Measurements from ENCODE around the gene SETX. TPM values are rescaled to one million over a fixed set of nuclear protein-coding genes. Genes with fewer than 3 reads are reported as not detected.
A peak's percentile ranks its signal among the peaks of the same experiment; 100 is the strongest.

Gene SETX
- total RNA-seq, 1 experiment from 2014 or later: 8.5 TPM

- DNase-seq (ENCODE audit: low read depth): peak; percentile 60
- in situ Hi-C loops (cut with HindIII; ENCODE audit: low pct_unique_long_range_greater_than_20kb, low sequenced_read_pairs): no loop called here
Measured at GRCh38 chr9:132244582-132245455, 110.0 kb downstream of the SETX start.

GRCh38 chr9:132243156-132244074 lies 111.4 kb downstream of the SETX start:
- in situ Hi-C loops (cut with HindIII; ENCODE audit: low pct_unique_long_range_greater_than_20kb, low sequenced_read_pairs): no loop called here
- no peak for DNase-seq (ENCODE audit: low read depth)

- in situ Hi-C loops (cut with HindIII; ENCODE audit: low pct_unique_long_range_greater_than_20kb, low sequenced_read_pairs): no loop called here
- no peak for DNase-seq (ENCODE audit: low read depth)
Measured at GRCh38 chr9:132242621-132243155, 112.1 kb downstream of the SETX start.

DNA sequence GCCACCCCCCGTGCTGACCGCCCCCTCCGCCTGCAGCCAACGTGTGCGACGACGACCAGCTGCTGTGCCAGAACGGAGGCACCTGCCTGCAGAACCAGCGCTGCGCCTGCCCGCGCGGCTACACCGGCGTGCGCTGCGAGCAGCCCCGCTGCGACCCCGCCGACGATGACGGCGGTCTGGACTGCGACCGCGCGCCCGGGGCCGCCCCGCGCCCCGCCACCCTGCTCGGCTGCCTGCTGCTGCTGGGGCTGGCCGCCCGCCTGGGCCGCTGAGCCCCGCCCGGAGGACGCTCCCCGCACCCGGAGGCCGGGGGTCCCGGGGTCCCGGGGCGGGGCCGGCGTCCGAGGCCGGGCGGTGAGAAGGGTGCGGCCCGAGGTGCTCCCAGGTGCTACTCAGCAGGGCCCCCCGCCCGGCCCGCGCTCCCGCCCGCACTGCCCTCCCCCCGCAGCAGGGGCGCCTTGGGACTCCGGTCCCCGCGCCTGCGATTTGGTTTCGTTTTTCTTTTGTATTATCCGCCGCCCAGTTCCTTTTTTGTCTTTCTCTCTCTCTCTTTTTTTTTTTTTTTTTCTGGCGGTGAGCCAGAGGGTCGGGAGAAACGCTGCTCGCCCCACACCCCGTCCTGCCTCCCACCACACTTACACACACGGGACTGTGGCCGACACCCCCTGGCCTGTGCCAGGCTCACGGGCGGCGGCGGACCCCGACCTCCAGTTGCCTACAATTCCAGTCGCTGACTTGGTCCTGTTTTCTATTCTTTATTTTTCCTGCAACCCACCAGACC lies 112.8 kb downstream of the SETX start:
- in situ Hi-C loops (cut with HindIII; ENCODE audit: low pct_unique_long_range_greater_than_20kb, low sequenced_read_pairs): no loop called here

GRCh38 chr9:132241483-132241839 lies 113.3 kb downstream of the SETX start:
- no peak for DNase-seq (ENCODE audit: low read depth)
- in situ Hi-C loops (cut with HindIII; ENCODE audit: low pct_unique_long_range_greater_than_20kb, low sequenced_read_pairs): no loop called here

More for the DNA sequence above, 112.8 kb downstream of the SETX start:
- DNase-seq (ENCODE audit: low read depth): no peak

DNA sequence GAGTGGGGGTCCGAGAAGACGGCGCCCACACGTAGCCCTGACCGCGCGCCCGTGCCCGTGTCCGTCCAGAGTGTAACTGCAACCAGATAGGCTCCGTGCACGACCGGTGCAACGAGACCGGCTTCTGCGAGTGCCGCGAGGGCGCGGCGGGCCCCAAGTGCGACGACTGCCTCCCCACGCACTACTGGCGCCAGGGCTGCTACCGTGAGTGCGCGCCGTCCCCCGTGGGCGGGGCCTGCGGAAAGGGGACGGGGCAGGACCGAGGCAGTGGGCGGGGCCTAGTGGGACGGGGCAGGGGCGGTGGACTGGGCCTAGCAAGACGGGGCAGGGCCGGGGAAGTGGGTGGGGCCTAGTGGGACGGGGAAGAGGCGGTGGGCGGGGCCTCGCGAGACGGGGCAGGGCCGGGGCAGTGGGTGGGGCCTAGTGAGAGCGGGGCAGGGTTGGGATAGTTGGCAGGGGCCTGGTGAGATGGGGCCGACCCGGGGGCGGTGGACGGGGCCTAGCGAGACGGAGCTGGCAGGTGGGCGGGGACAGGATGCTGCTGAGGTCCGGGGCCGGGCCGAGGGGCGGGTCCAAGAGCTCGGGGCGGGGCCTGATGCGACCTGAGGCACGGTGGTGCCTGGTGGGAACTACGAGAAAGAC lies 113.8 kb downstream of the SETX start:
- DNase-seq (ENCODE audit: low read depth): peak; percentile 87

DNA sequence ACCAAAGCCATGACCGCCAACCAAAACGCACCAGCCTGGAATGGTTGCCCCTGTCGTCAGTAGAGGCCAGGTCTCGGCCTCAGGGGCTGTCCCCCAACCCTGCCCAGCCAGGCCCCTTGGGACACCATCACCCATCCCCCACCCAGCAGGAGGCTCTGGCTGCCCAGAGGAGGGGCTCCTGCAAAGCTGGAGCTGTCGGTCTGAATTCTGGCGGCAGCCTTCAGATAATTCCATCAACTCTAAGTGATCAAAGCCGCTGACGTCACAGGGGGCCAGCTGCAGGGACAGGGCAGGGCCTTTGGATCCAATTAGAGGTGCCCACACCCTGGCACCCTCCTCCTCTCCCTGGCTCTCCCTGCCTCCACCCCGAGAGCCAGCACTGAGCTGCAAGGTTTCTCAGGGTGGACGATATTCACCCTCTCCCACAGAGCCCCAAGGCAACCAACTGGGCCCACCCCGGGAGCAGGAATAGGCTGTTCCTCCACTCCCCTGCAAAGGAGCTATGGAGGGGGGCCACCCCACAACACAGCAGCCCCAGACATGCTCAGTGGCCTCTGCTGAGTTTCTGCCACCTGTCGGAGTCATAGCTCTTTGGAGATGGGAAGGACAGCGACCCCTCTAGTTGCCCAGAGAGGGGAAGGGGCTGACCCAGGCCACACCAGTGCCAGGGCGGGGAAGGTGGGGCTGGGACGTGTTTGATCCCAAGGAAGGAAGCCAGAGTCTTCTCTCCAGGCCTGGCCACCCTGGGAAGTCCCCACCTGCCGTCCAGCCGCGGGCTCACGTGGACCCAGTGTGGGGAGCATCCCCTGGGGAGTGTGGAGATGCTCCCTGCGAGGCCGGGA lies 114.6 kb downstream of the SETX start:
- in situ Hi-C loops (cut with HindIII; ENCODE audit: low pct_unique_long_range_greater_than_20kb, low sequenced_read_pairs): no loop called here

More for the DNA sequence above, 113.8 kb downstream of the SETX start:
- in situ Hi-C loops (cut with HindIII; ENCODE audit: low pct_unique_long_range_greater_than_20kb, low sequenced_read_pairs): no loop called here

GRCh38 chr9:132239518-132239917 lies 115.3 kb downstream of the SETX start:
- in situ Hi-C loops (cut with HindIII; ENCODE audit: low pct_unique_long_range_greater_than_20kb, low sequenced_read_pairs): no loop called here

More for the DNA sequence above, 114.6 kb downstream of the SETX start:
- no peak for DNase-seq (ENCODE audit: low read depth)

DNA sequence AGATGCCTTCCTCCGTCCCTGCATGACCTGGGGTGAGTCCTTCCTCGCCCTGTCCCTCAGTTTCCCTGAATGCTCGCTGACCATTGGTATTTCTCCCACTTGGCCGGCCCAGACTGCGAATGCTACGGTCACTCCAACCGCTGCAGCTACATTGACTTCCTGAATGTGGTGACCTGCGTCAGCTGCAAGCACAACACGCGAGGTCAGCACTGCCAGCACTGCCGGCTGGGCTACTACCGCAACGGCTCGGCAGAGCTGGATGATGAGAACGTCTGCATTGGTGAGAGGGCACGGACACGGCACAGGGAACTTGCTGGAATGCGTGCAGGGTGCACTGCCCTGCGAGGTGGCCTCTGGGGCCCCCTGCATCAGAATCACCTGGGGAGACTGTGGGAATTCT lies 115.8 kb downstream of the SETX start:
- in situ Hi-C loops (cut with HindIII; ENCODE audit: low pct_unique_long_range_greater_than_20kb, low sequenced_read_pairs): no loop called here
- no peak for DNase-seq (ENCODE audit: low read depth)

More at GRCh38 chr9:132239518-132239917, 115.3 kb downstream of the SETX start:
- DNase-seq (ENCODE audit: low read depth): no peak

DNA sequence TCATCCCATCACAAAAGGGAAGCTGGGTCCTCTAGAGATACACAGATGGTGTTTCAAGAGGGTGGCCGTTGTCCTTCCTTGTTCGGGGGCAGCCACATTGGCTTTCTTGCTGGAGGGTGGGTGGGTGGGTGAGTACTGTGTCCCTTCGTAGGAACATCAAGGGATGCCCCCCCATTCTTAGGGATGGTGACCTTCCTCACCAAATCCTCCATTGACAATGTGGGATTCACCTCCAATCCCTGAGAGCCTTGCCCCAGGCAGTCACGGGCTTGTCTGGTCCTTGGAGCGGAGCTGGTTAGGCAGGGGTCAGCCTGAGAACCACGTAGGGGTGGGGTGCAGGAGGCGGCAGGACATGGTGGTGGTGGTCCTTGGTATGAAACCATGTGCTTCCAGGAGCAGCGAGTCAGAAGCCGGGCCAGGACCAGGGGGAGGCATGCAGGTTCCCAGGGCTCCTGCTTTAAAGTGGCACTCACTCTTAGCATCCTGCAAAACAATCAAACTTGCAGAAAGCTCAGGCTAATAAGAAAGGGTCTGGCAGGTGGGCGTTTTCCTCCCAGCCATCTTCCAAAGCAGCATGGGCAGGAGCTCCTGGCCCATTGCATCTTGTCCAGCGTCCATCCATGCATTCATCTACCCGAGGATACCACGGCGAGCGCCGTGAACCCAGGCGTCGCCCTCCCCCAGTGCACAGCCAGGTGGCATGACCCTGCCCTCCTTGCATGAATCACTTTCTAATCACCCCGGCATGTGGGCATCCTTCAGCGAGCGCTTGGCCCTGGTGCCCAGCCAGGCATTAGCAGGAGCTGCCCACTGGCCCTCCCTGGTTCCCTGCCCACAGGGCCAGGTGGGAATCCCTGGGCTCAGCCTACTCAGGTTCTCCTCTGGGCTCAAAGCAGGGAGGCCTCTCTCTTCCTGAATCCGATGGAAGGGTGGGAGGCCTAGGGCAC lies 116.5 kb downstream of the SETX start:
- no peak for DNase-seq (ENCODE audit: low read depth)
- in situ Hi-C loops (cut with HindIII; ENCODE audit: low pct_unique_long_range_greater_than_20kb, low sequenced_read_pairs): no loop called here

DNA sequence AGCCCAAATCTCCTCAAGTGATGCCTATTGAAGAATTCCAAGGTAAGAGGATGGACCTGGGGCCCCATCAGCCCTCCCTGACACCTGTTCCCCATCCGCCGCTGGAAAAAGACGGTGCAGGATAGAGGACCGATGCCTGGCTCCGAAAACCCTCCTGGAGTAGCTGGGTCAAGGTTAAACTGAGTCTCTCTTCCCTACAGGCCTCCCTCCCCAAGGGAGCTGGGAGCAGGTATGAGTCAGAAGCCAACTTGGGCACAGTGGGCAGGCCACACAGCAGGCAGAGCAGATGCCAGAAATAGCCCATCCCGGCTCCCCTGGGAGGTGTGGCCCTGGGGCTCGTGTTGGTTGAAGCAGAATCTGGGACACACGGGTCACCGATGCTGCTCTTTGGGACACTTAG lies 117.3 kb downstream of the SETX start:
- in situ Hi-C loops (cut with HindIII; ENCODE audit: low pct_unique_long_range_greater_than_20kb, low sequenced_read_pairs): no loop called here
- no peak for DNase-seq (ENCODE audit: low read depth)

GRCh38 chr9:132236662-132237311 lies 118.0 kb downstream of the SETX start:
- no peak for DNase-seq (ENCODE audit: low read depth)
- in situ Hi-C loops (cut with HindIII; ENCODE audit: low pct_unique_long_range_greater_than_20kb, low sequenced_read_pairs): no loop called here

- in situ Hi-C loops (cut with HindIII; ENCODE audit: low pct_unique_long_range_greater_than_20kb, low sequenced_read_pairs): no loop called here
- DNase-seq (ENCODE audit: low read depth): peak; percentile 56
Measured at GRCh38 chr9:132235894-132236661, 118.7 kb downstream of the SETX start.

DNA sequence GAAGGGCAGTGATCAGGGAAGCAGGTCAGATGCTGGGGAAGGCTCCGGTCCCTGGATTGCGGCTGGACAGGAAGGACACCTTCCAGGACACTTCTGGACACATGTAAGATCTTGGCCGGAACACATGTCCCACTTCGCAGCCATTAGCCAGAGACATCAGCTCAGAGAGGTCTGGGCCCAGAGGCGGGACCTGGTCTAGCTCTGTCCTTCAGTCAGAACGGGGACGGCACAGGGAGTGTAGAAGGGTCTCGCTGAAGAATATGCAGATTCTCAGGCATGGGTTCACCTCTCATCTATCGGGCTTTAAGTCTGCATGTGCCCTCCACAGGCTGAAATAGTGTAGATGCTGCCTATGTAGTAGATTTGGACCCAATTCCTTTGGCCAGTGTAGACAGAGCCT lies 119.7 kb downstream of the SETX start:
- DNase-seq (ENCODE audit: low read depth): no peak
- in situ Hi-C loops (cut with HindIII; ENCODE audit: low pct_unique_long_range_greater_than_20kb, low sequenced_read_pairs): no loop called here

- in situ Hi-C loops (cut with HindIII; ENCODE audit: low pct_unique_long_range_greater_than_20kb, low sequenced_read_pairs): no loop called here
- no peak for DNase-seq (ENCODE audit: low read depth)
Measured at GRCh38 chr9:132234535-132234934, 120.3 kb downstream of the SETX start.
